ENCODE data around the gene JARID2.

The JARID2 gene

GRCh38 chr6:15549371-15549770, 303.5 kb downstream of the JARID2 start:
- no peak for DNase-seq (ENCODE audit: insufficient read length, low spot score)
- no peak for FAIRE-seq

DNA sequence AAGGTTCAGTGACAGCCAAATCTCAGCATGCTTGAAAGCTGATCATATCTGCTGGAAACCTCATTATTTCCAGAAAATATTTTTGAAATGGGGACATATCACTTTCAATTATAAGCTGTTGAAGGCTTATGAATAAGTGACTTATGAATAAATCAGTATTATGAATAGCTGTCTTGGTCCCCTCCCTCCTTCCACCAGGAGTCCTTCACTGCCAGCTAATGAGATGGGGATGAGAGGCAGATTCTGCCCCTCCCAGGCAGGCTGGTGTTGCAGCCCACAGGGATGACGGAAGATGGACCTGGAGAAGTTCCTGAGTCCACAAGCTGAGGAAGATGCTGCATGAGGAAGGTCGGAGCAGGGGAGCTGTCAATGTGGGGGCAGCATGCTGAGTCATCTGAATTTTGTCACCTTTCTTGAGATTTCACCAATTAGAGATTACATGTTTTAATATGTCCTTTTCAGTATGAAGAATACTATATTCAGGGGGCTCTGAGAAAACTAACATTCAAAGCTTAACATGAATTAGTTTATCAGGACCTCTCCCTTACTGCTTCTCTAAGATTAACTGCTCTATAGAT, 304.8 kb downstream of the JARID2 start:
- no peak for DNase-seq (ENCODE audit: insufficient read length, low spot score)
- FAIRE-seq: no peak

DNA sequence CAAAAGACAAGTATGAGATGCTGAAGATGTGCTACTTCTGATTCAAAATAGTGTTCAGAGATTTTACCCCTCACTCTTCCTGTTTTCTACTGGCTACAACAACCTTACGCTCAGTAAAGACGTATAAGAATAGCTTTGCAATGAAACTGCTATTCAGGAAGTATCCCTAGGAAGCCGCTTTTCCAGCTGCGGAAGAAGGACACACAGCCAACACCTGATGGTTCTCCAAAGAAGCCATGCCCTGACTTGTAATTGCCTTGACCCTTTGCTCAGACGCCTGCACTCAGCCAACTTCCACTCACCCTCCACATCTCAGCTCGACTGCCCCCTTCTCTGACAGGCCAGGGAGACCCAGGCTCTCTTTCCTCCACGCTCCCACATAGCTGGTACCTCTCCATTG, 305.4 kb downstream of the JARID2 start:
- DNase-seq (ENCODE audit: insufficient read length, low spot score): no peak
- no peak for FAIRE-seq

GRCh38 chr6:15551798-15552197, 305.9 kb downstream of the JARID2 start:
- peak; percentile 23 for FAIRE-seq

DNA sequence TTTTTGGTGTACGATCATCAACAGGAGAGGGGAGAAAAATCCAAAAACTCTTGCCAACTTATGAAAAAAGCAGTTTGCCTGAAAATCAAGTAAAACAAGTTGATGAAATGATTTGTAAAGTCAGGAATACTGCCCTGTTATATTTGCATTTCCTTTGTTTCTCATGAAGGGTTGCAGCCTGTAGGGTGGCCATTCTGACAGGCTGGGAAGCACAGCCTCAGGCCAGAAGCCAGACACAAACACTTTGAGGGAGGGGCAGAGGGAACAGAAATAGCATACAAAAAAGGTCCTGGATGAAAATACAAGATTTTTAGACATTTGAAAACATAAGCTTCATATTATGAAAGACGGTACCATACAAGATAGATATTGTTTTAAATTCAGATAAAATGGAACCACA, 307.2 kb downstream of the JARID2 start:
- DNase-seq (ENCODE audit: insufficient read length, low spot score) (no peak), FAIRE-seq (no peak)

More at GRCh38 chr6:15551798-15552197, 305.9 kb downstream of the JARID2 start:
- DNase-seq (ENCODE audit: insufficient read length, low spot score): no peak

GRCh38 chr6:15553736-15554294, 307.9 kb downstream of the JARID2 start:
- DNase-seq (ENCODE audit: insufficient read length, low spot score): no peak
- FAIRE-seq: no peak

DNA sequence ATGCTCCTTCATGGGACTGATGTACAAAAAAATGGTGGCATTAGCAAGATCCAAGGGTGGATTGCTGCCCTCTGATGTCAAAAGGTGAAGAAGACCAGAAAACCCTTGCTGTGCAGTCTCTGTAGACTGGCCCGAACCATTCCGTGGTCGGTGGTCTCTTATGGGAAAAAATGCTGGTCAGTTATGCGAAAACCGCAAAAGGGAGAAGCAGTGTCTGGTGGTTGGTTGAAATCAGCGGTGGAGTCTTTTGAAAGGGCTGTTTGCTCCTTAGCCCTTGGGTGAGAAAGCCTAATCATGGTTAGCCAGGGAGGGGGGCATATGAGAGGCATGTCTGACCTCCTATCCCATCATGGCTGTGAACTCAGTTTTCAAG, 308.8 kb downstream of the JARID2 start:
- FAIRE-seq (no peak), DNase-seq (ENCODE audit: insufficient read length, low spot score) (no peak)

GRCh38 chr6:15555101-15556038, 309.5 kb downstream of the JARID2 start:
- FAIRE-seq (no peak), DNase-seq (ENCODE audit: insufficient read length, low spot score) (no peak)

DNA sequence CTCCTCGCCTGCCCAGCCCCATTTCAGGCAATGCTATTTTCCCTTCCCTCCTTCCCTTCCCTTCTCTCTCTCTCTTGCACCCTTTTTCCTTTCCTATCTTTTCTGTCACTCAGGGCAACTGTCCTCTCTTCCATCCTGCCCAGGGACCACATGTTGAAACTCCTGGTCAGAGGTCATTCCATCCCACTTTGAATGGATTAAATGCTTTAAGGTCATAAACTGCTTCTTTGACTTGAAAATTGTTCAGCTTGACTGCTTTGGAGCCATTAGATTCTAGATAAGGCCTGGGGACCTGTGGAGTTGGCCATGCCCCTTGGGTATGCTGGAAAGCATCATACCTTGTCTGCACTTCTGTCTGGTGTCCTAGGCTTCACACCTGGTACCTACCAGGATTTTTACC, 310.8 kb downstream of the JARID2 start:
- no peak for FAIRE-seq
- no peak for DNase-seq (ENCODE audit: insufficient read length, low spot score)

DNA sequence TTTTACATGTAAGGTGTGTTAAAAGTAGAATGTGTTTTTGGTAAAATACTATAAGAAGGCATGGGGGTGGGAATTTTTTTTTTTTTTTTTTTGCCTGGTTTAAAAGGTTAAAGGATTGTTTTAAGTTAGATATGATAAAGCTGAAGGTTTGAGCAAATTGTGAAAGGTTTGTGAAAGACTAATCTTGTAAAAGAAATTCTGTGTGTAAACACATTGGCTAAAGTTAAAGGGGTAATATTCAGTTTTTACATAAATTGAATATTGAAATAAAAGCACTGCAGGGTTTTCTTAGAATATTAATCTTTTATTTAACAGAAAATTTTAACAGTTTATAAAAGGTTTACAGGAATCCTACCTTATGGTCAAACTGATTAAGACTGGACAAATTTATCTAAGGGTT, 311.3 kb downstream of the JARID2 start:
- FAIRE-seq (no peak), DNase-seq (ENCODE audit: insufficient read length, low spot score) (no peak)

- no peak for FAIRE-seq
- DNase-seq (ENCODE audit: insufficient read length, low spot score): no peak
Measured at GRCh38 chr6:15560713-15561112, 314.8 kb downstream of the JARID2 start.

DNA sequence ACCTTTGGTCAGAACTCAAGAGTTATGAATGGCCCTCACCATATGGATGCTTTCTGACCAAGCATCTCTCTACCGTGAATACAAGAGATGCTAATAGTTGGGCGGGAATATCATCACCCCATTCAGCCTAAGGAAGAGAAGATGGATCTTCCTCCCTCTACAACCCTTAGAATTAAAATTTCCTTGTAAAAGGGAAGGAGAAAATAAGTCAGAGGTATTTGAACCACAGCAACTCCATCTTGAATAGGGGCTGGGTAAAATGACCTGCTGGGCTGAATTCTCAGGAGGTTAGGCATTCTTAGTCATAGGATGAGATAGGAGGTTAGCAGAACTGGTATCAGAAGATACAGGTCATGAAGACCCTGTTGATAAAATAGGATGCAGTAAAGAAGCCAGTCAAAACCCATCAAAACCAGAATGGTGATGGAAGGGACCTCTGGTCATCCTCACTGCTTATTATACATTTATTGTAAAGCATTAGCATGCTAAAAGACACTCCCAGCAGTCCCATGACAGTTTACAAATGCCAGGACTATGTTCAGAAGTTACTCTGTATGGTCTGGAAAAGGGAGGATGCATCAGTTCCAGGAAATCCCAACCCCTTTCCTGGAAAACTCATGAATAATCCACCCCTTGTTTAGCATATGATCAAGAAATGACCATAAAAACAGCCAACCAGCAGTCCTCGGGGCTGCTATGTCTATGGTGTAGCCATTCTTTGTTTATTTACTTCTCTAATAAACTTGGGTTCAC, 315.8 kb downstream of the JARID2 start:
- no peak for DNase-seq (ENCODE audit: insufficient read length, low spot score)
- no peak for FAIRE-seq

DNA sequence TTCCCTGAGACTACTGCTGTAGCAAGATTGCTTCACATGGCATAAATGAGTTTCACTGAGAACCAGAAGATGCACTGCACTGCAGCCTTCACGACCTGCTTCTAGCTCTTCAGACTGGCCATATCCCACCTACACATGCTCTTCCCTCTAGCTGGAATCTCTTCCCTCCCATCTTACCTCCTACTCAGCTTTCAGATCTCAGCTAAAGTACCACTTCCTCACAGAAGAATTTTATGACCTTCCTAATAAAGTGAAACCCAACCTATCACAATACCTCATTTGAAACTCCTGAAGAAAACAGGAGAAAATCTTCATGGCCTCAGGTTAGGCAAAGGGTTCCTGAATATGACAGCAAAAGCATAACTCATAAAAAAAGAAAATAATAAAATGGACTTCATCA, 317.1 kb downstream of the JARID2 start:
- no peak for FAIRE-seq
- no peak for DNase-seq (ENCODE audit: insufficient read length, low spot score)

DNA sequence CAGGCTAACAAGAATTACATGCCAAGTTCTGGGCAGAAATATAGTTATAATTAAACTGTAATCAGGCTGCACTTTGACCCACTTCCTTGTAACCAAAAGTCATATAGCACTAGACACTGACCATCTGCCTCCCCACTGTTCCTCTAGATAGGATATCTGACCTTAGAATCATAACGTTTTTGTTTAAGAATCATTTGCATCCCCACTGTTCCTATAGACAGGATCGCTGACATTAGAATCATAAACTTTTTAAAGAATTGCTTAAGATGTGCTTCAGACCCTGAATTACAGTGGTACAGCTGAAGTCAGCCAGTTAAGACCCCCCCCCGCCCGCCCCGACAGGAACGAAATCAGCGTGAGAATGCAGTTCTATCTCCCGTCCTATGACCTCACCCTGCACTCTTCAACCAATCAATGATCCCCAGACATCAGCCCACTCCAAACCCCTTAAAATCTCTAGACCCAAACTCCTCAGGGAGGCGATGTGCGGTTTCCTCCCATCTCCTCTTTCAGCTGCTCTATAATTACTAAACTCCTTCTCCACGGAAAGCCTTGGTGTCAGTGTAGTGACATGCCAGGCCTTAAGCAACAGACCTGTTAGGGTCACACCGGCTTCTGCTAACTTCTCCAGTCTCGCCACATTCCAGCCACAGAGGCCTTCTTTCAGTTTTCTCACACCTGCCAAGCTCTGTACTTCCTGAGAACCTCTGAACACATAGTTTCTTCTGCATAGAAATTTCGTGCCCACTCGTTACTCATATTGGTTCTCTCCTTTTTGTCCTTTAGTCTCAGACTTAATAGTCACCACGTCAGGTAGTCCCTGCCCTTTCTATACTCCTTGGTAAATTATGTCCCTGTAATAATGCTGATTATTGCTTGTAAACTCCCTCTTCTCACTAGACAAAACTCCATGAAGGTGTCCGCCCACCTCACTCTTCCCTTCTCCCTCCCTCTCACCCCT, 323.4 kb downstream of the JARID2 start:
- FAIRE-seq (no peak), DNase-seq (ENCODE audit: insufficient read length, low spot score) (no peak)

GRCh38 chr6:15570171-15570570, 324.3 kb downstream of the JARID2 start:
- DNase-seq (ENCODE audit: insufficient read length, low spot score): no peak
- peak; percentile 56 for FAIRE-seq
